PC-9 (cell line): Measurements from ENCODE around the gene LRP8. TPM values are rescaled to one million over a fixed set of nuclear protein-coding genes. Genes with fewer than 3 reads are reported as not detected.

Experiments used
- BruUV-seq: library from RNA; stranded (reverse); fragments of 400-500 nt; replicated peaks from 2 replicates; lab custom pipeline; 2021; lab: Mats Ljungman, UMichigan
- CTCF ChIA-PET: fragments of 300-600 bp; sonication (Branson Sonifier 250); formaldehyde crosslinking; loops from one replicate; lab custom pipeline; 2022; ENCODE audit warnings: antibody characterized with exemption; lab: Charles Lee
- POLR2A ChIA-PET: fragments of 300-600 bp; sonication (Branson Sonifier 250); formaldehyde crosslinking; loops from one replicate; lab custom pipeline; 2022; ENCODE audit warnings: antibody characterized with exemption; ENCODE audit not compliant: unreplicated experiment; lab: Charles Lee
- DNase-seq, 2 experiments: peaks; one replicate each; pipeline versions ENCODE4 v3.0.0 to v3.0.0-alpha.2; 2015 to 2022; ENCODE audit warnings: mixed read lengths in 1 of 2
- H2AFZ ChIP-seq: fragments of 200-600 bp; sonication (generic); 2 replicates; pipeline ENCODE4 v1.8.1; 2017; ENCODE audit warnings: antibody characterized with exemption
- H3F3A ChIP-seq: fragments of 200-600 bp; sonication (generic); 2 replicates; pipeline ENCODE4 v1.8.1; 2017; ENCODE audit warnings: antibody characterized with exemption, mild to moderate bottlenecking, low read depth; ENCODE audit not compliant: insufficient read depth
- H3K27ac ChIP-seq: fragments of 200-600 bp; sonication (generic); 2 replicates; pipeline ENCODE4 v1.6.1; 2016; ENCODE audit warnings: mixed run types
- H3K27me3 ChIP-seq: fragments of 200-600 bp; sonication (generic); 2 replicates; pipeline ENCODE4 v1.6.1; 2016; ENCODE audit warnings: low read depth, mixed run types; ENCODE audit not compliant: insufficient read depth
- H3K36me3 ChIP-seq: fragments of 200-600 bp; sonication (generic); 2 replicates; pipeline ENCODE4 v1.6.1; 2016; ENCODE audit warnings: low read depth, mixed run types
- H3K4me1 ChIP-seq: fragments of 200-600 bp; sonication (generic); replicated peaks from 2 replicates; pipeline ENCODE4 v1.6.1; 2016; ENCODE audit warnings: mixed run types; ENCODE audit not compliant: insufficient read depth
- H3K4me2 ChIP-seq: fragments of 200-600 bp; sonication (generic); 2 replicates; pipeline ENCODE4 v1.6.1; 2017; ENCODE audit warnings: mixed run types
- H3K4me3 ChIP-seq: fragments of 200-600 bp; sonication (generic); 2 replicates; pipeline ENCODE4 v1.6.1; 2016; ENCODE audit warnings: mixed run types
- H3K79me2 ChIP-seq: fragments of 200-600 bp; sonication (generic); 2 replicates; pipeline ENCODE4 v1.6.1; 2017; ENCODE audit warnings: low read depth, mixed run types
- H3K9me2 ChIP-seq: fragments of 200-600 bp; sonication (generic); 2 replicates; pipeline ENCODE4 v1.8.1; 2017; ENCODE audit warnings: mild to moderate bottlenecking; ENCODE audit not compliant: insufficient read depth
- H3K9me3 ChIP-seq: fragments of 200-600 bp; sonication (generic); 2 replicates; pipeline ENCODE4 v1.8.1; 2016; ENCODE audit warnings: low read depth; ENCODE audit not compliant: insufficient read depth
- H4K20me1 ChIP-seq: fragments of 200-600 bp; sonication (generic); 2 replicates; pipeline ENCODE4 v1.8.1; 2017; ENCODE audit not compliant: insufficient read depth
- CTCF ChIP-seq: fragments of 200-600 bp; sonication (generic); conservative IDR thresholded peaks from 2 replicates; pipeline ENCODE4 v1.6.1; 2017; ENCODE audit warnings: mixed run types, antibody characterized with exemption, mild to moderate bottlenecking, moderate library complexity
- EZH2 ChIP-seq: fragments of 200-600 bp; sonication (generic); IDR thresholded peaks from 2 replicates; pipeline ENCODE4 v1.8.0; 2017; ENCODE audit warnings: antibody characterized with exemption, low read depth
- intact Hi-C: fragments of 100-400 bp; cut with micrococcal nuclease; formaldehyde crosslinking; loops from one replicate; pipeline ENCODE4 v1.10.0; 2022; ENCODE audit not compliant: unreplicated experiment
- total RNA-seq: library from RNA; stranded (reverse); gene quantifications from 2 replicates; pipeline ENCODE4 v1.2.3, GENCODE V29; 2021

Gene LRP8
- total RNA-seq, 1 experiment from 2014 or later, result 85.3 TPM

GRCh38 chr1:53327182-53327913 is 522 bp downstream of the LRP8 start:
- Histone ChIP-seq H3F3A (peaks cover 38% of the 10 kb centered on the region), H3K27ac (peak overlapping the region; percentile 94), H4K20me1 (no peaks in the 10 kb centered on the region), H3K4me3 (peak overlapping the region; percentile 75), H3K4me2 (peak overlapping the region; percentile 87), H3K79me2 (peaks cover 40% of the 10 kb centered on the region), H2AFZ (peak overlapping the region; percentile 78), H3K36me3 (peaks cover 21% of the 10 kb centered on the region), H3K9me2 (no peaks in the 10 kb centered on the region), H3K27me3 (no peaks in the 10 kb centered on the region), H3K4me1 (peaks cover 34% of the 10 kb centered on the region), H3K9me3 (no peaks in the 10 kb centered on the region)
- TF ChIP-seq CTCF (no peak), EZH2 (no peak)
- BruUV-seq, result no TSS peak
- DNase-seq, result peak in 1 of 2 experiments; percentile 37
- CTCF ChIA-PET, result no interaction called here
- POLR2A ChIA-PET, result interaction anchor here (0.7 kb wide), 1 partner anchor 71 kb away, joined by 4 read pairs; no protein-coding TSS in a partner anchor
- intact Hi-C loops, result loop anchor here (2.0 to 5.0 kb wide), 2 partner anchors 65 to 725 kb away; partner anchors contain the start of genes TCEANC2 and TMEM59

GRCh38 chr1:53326598-53327181 is 1.2 kb downstream of the LRP8 start:
- DNase-seq, result no peak
- TSS peak; percentile 97 for BruUV-seq
- POLR2A ChIA-PET, result interaction anchor here (0.6 kb wide), 2 partner anchors 107 to 619 kb away, joined by 5 to 6 read pairs; partner anchors contain the start of gene IFT25

More at GRCh38 chr1:53326598-53327181, 1.2 kb downstream of the LRP8 start:
- TF ChIP-seq EZH2 (no peak), CTCF (no peak)
- Histone ChIP-seq H3K79me2 (peaks cover 40% of the 10 kb centered on the region), H3F3A (peaks cover 36% of the 10 kb centered on the region), H2AFZ (peak overlapping the region; percentile 78), H3K4me1 (peaks cover 31% of the 10 kb centered on the region), H3K27me3 (no peaks in the 10 kb centered on the region), H3K4me3 (peak overlapping the region; percentile 75), H3K36me3 (peaks cover 21% of the 10 kb centered on the region), H4K20me1 (no peaks in the 10 kb centered on the region), H3K9me2 (no peaks in the 10 kb centered on the region), H3K4me2 (peak overlapping the region; percentile 87), H3K27ac (peak overlapping the region; percentile 94), H3K9me3 (no peaks in the 10 kb centered on the region)
- CTCF ChIA-PET, result no interaction called here
- intact Hi-C loops, result loop anchor here (2.0 to 5.0 kb wide), 2 partner anchors 66 to 726 kb away; partner anchors contain the start of genes TCEANC2 and TMEM59
